ENCODE measurements around the gene ZNF638.

GRCh38 chr2:71483246-71483645 lies 151.7 kb downstream of the ZNF638 start:
- TF ChIP-seq, protein P1, sequence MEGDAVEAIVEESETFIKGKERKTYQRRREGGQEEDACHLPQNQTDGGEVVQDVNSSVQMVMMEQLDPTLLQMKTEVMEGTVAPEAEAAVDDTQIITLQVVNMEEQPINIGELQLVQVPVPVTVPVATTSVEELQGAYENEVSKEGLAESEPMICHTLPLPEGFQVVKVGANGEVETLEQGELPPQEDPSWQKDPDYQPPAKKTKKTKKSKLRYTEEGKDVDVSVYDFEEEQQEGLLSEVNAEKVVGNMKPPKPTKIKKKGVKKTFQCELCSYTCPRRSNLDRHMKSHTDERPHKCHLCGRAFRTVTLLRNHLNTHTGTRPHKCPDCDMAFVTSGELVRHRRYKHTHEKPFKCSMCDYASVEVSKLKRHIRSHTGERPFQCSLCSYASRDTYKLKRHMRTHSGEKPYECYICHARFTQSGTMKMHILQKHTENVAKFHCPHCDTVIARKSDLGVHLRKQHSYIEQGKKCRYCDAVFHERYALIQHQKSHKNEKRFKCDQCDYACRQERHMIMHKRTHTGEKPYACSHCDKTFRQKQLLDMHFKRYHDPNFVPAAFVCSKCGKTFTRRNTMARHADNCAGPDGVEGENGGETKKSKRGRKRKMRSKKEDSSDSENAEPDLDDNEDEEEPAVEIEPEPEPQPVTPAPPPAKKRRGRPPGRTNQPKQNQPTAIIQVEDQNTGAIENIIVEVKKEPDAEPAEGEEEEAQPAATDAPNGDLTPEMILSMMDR (conservative IDR thresholded peaks at IDR 0.05 in 1 of 2, IDR thresholded peaks at IDR 0.05 in 1 of 2; ENCODE audit: extremely low read depth in 1 of 2, insufficient read depth in 1 of 2, low read depth in 1 of 2, low read length in 2 of 2): no peak
- TF ChIP-seq EZH2 (IDR thresholded peaks at IDR 0.05; ENCODE audit: borderline replicate concordance, low read length): no peak

All from mammary epithelial cell (primary cell).